A673 (cell line): ENCODE measurements around the gene GDPD5.

ENCODE experiments used
- EZH2 ChIP-seq: fragments of 200-600 bp; sonication (generic); IDR thresholded peaks from 2 replicates; pipeline ENCODE4 v1.6.1; 2017; ENCODE audit warnings: borderline replicate concordance, low read depth, mild to moderate bottlenecking, mixed read lengths, antibody characterized with exemption, low read length; ENCODE audit not compliant: poor library complexity, severe bottlenecking
- TF ChIP-seq, protein P1 (sequence below): fragments of 300-800, 200-600 bp; sonication (generic); conservative IDR thresholded peaks from 2 replicates; pipeline ENCODE4 v1.5.1; 2017; ENCODE audit warnings: low read depth, mild to moderate bottlenecking, antibody characterized with exemption, low read length, moderate library complexity, mixed read lengths

GRCh38 chr11:75476739-75477613 lies 48.8 kb downstream of the GDPD5 start:
- TF ChIP-seq, protein P1, sequence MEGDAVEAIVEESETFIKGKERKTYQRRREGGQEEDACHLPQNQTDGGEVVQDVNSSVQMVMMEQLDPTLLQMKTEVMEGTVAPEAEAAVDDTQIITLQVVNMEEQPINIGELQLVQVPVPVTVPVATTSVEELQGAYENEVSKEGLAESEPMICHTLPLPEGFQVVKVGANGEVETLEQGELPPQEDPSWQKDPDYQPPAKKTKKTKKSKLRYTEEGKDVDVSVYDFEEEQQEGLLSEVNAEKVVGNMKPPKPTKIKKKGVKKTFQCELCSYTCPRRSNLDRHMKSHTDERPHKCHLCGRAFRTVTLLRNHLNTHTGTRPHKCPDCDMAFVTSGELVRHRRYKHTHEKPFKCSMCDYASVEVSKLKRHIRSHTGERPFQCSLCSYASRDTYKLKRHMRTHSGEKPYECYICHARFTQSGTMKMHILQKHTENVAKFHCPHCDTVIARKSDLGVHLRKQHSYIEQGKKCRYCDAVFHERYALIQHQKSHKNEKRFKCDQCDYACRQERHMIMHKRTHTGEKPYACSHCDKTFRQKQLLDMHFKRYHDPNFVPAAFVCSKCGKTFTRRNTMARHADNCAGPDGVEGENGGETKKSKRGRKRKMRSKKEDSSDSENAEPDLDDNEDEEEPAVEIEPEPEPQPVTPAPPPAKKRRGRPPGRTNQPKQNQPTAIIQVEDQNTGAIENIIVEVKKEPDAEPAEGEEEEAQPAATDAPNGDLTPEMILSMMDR: no peak
- no peak for TF ChIP-seq EZH2
